ENCODE measurements around the gene FAM117B. TPM values are rescaled to one million over a fixed set of nuclear protein-coding genes. Genes with fewer than 3 reads are reported as not detected.

The FAM117B gene
- total and polyA plus RNA-seq, 7 donors: 3.6 to 8.9 (median 4.6) TPM

GRCh38 chr2:202682274-202682673 is 47.5 kb downstream of the FAM117B start:
- Histone ChIP-seq H3K9me3 (no peaks in the 10 kb centered on the region), H3K27ac (no peak overlapping the region), H3K4me1 (no peaks in the 10 kb centered on the region), H3K4me3 (no peak overlapping the region), H3K27me3 (no peaks in the 10 kb centered on the region), H3K36me3 (no peaks in the 10 kb centered on the region)
- DNase-seq: no peak
- WGBS, 2 donors: 94 to 97% methylated on average over 12 of the region's 12 CpGs
- intact Hi-C loops (cut with DNase I): no loop called here
- no peak for TF ChIP-seq EP300 (IDR thresholded peaks at IDR 0.05)
- TF ChIP-seq CTCF (IDR thresholded peaks at IDR 0.05): no peak
- no peak for TF ChIP-seq POLR2A (IDR thresholded peaks at IDR 0.05)
- TF ChIP-seq POLR2AphosphoS5 (IDR thresholded peaks at IDR 0.05): no peak

- Histone ChIP-seq H3K4me3 (no peak overlapping the region), H3K9me3 (no peaks in the 10 kb centered on the region), H3K27ac (no peak overlapping the region), H3K36me3 (no peaks in the 10 kb centered on the region), H3K27me3 (no peaks in the 10 kb centered on the region), H3K4me1 (no peaks in the 10 kb centered on the region)
- no peak for DNase-seq
- TF ChIP-seq CTCF (IDR thresholded peaks at IDR 0.05) (no peak), EP300 (IDR thresholded peaks at IDR 0.05) (no peak), POLR2AphosphoS5 (IDR thresholded peaks at IDR 0.05) (no peak), POLR2A (IDR thresholded peaks at IDR 0.05) (no peak)
- WGBS, 2 donors: 93 to 95% methylated on average over 3 of the region's 3 CpGs
- intact Hi-C loops (cut with DNase I): no loop called here
These were observed 52.5 kb downstream of the FAM117B start for GRCh38 chr2:202687276-202687675.

- TF ChIP-seq EP300 (IDR thresholded peaks at IDR 0.05) (no peak), POLR2A (IDR thresholded peaks at IDR 0.05) (no peak), POLR2AphosphoS5 (IDR thresholded peaks at IDR 0.05) (no peak), CTCF (IDR thresholded peaks at IDR 0.05) (no peak)
- DNase-seq: no peak
- intact Hi-C loops (cut with DNase I): no loop called here
- Histone ChIP-seq H3K36me3 (no peaks in the 10 kb centered on the region), H3K9me3 (no peaks in the 10 kb centered on the region), H3K4me1 (no peaks in the 10 kb centered on the region), H3K27me3 (no peaks in the 10 kb centered on the region), H3K4me3 (no peak overlapping the region), H3K27ac (no peak overlapping the region)
- WGBS, 2 donors: 96 to 97% methylated on average over 2 of the region's 2 CpGs
These were observed 54.7 kb downstream of the FAM117B start for GRCh38 chr2:202689459-202689858.

GRCh38 chr2:202689898-202690297 is 55.1 kb downstream of the FAM117B start:
- Histone ChIP-seq H3K4me3 (no peak overlapping the region), H3K36me3 (no peaks in the 10 kb centered on the region), H3K4me1 (no peaks in the 10 kb centered on the region), H3K9me3 (no peaks in the 10 kb centered on the region), H3K27ac (no peak overlapping the region), H3K27me3 (no peaks in the 10 kb centered on the region)
- TF ChIP-seq POLR2AphosphoS5 (IDR thresholded peaks at IDR 0.05) (no peak), POLR2A (IDR thresholded peaks at IDR 0.05) (no peak), EP300 (IDR thresholded peaks at IDR 0.05) (no peak), CTCF (IDR thresholded peaks at IDR 0.05) (no peak)
- no peak for DNase-seq
- intact Hi-C loops (cut with DNase I): no loop called here
- 69 to 91% methylated on average over 2 of the region's 2 CpGs for WGBS, 2 donors

- no peak overlapping the region for H3K27ac ChIP-seq
- H3K9me3 ChIP-seq: no peaks in the 10 kb centered on the region
- no peak for DNase-seq
- no peaks in the 10 kb centered on the region for H3K36me3 ChIP-seq
- no peaks in the 10 kb centered on the region for H3K4me1 ChIP-seq
- WGBS, 2 donors: 81 to 85% methylated on average over 3 of the region's 3 CpGs
- no peaks in the 10 kb centered on the region for H3K27me3 ChIP-seq
- intact Hi-C loops (cut with DNase I): no loop called here
- H3K4me3 ChIP-seq: no peak overlapping the region
- TF ChIP-seq POLR2A (IDR thresholded peaks at IDR 0.05) (no peak), EP300 (IDR thresholded peaks at IDR 0.05) (no peak), POLR2AphosphoS5 (IDR thresholded peaks at IDR 0.05) (no peak), CTCF (IDR thresholded peaks at IDR 0.05) (no peak)
These were observed 55.6 kb downstream of the FAM117B start for GRCh38 chr2:202690321-202690900.

All from sigmoid colon (tissue), 7 donors.